Mesothelial cell of epicardium (in vitro differentiated cells): ENCODE results near the gene ARHGDIB. TPM values are rescaled to one million over a fixed set of nuclear protein-coding genes. Genes with fewer than 3 reads are reported as not detected.

Source experiments
- DNase-seq, 2 experiments: peaks; one replicate each; pipeline ENCODE4 v3.0.0; 2021; ENCODE audit warnings: low spot score in 2 of 2; ENCODE audit not compliant: unreplicated experiment in 2 of 2
- H3K27ac Mint-ChIP-seq: 2 replicates; pipeline ENCODE4 v1.8.0; 2021; ENCODE audit warnings: mixed read lengths
- H3K27me3 Mint-ChIP-seq: 2 replicates; pipeline ENCODE4 v1.8.0; 2021; ENCODE audit warnings: low read depth, mixed read lengths
- H3K36me3 Mint-ChIP-seq: 2 replicates; pipeline ENCODE4 v1.8.0; 2021; ENCODE audit warnings: mixed read lengths
- H3K4me1 Mint-ChIP-seq: 2 replicates; pipeline ENCODE4 v1.8.0; 2021; ENCODE audit warnings: mixed read lengths
- H3K4me3 Mint-ChIP-seq: 2 replicates; pipeline ENCODE4 v1.8.0; 2021; ENCODE audit warnings: mild to moderate bottlenecking, moderate library complexity, mixed read lengths
- H3K9me3 Mint-ChIP-seq: 2 replicates; pipeline ENCODE4 v1.8.0; 2021; ENCODE audit warnings: mixed read lengths
- CTCF ChIP-seq: fragments of 200-600 bp; sonication (generic); IDR thresholded peaks from one replicate; pipeline ENCODE4 v1.5.0; 2021; ENCODE audit warnings: antibody characterized with exemption; ENCODE audit not compliant: unreplicated experiment
- total RNA-seq: library from RNA; stranded (reverse); gene quantifications from 3 replicates; pipeline ENCODE4 v1.2.1, GENCODE V29; 2021

Gene ARHGDIB
- total RNA-seq, 1 donor from 2014 or later: 28.5 TPM

GRCh38 chr12:14963520-14963919 is 2.1 kb upstream of the ARHGDIB start:
- no peak for TF ChIP-seq CTCF
- H3K9me3 Mint-ChIP-seq: no peaks in the 10 kb centered on the region
- no peak overlapping the region for H3K4me3 Mint-ChIP-seq
- H3K27me3 Mint-ChIP-seq: no peaks in the 10 kb centered on the region
- H3K4me1 Mint-ChIP-seq: peaks cover 22% of the 10 kb centered on the region
- DNase-seq: no peak
- H3K27ac Mint-ChIP-seq: no peak overlapping the region
- no peaks in the 10 kb centered on the region for H3K36me3 Mint-ChIP-seq

- H3K4me3 Mint-ChIP-seq: no peak overlapping the region
- H3K27me3 Mint-ChIP-seq: no peaks in the 10 kb centered on the region
- H3K27ac Mint-ChIP-seq: no peak overlapping the region
- no peak for DNase-seq
- no peak for TF ChIP-seq CTCF
- H3K4me1 Mint-ChIP-seq: peaks cover 29% of the 10 kb centered on the region
- no peaks in the 10 kb centered on the region for H3K36me3 Mint-ChIP-seq
- no peaks in the 10 kb centered on the region for H3K9me3 Mint-ChIP-seq
Observed at GRCh38 chr12:14962797-14963196, 1.4 kb upstream of the ARHGDIB start.

- no peak for DNase-seq
- Mint-ChIP-seq H3K27ac (no peak overlapping the region), H3K27me3 (no peaks in the 10 kb centered on the region), H3K36me3 (no peaks in the 10 kb centered on the region), H3K4me1 (peaks cover 35% of the 10 kb centered on the region), H3K4me3 (no peak overlapping the region), H3K9me3 (no peaks in the 10 kb centered on the region)
- TF ChIP-seq CTCF: no peak
Observed at GRCh38 chr12:14962153-14962539, 745 bp upstream of the ARHGDIB start.

GRCh38 chr12:14960548-14961465 is 594 bp downstream of the ARHGDIB start:
- H3K27ac Mint-ChIP-seq: peak overlapping the region; percentile 94
- H3K4me3 Mint-ChIP-seq: peak overlapping the region; percentile 63
- no peaks in the 10 kb centered on the region for H3K9me3 Mint-ChIP-seq
- DNase-seq: no peak
- no peaks in the 10 kb centered on the region for H3K27me3 Mint-ChIP-seq
- no peaks in the 10 kb centered on the region for H3K36me3 Mint-ChIP-seq
- peaks cover 44% of the 10 kb centered on the region for H3K4me1 Mint-ChIP-seq
- TF ChIP-seq CTCF: no peak

- Mint-ChIP-seq H3K36me3 (no peaks in the 10 kb centered on the region), H3K27me3 (no peaks in the 10 kb centered on the region), H3K4me1 (peaks cover 44% of the 10 kb centered on the region), H3K27ac (peak overlapping the region; percentile 15), H3K4me3 (no peak overlapping the region), H3K9me3 (no peaks in the 10 kb centered on the region)
- no peak for TF ChIP-seq CTCF
- DNase-seq: no peak
Observed at GRCh38 chr12:14959916-14960496, 1.4 kb downstream of the ARHGDIB start.
